HepG2 (cell line): Measurements from ENCODE around the gene LEAP2. TPM values are rescaled to one million over a fixed set of nuclear protein-coding genes. Genes with fewer than 3 reads are reported as not detected.
A peak's percentile ranks its signal among the peaks of the same experiment; 100 is the strongest.

Experiments
- CHCHD3 ChIP-seq: sonication (generic); formaldehyde crosslinking; IDR thresholded peaks from 2 replicates; pipeline ENCODE4 v1.8.0; 2022; ENCODE audit warnings: mild to moderate bottlenecking, missing genetic modification reagents, moderate library complexity
- CREM ChIP-seq, 2 experiments: sonication (generic) in 1 of 2; formaldehyde crosslinking in 1 of 2; IDR thresholded peaks; 2 replicates each; pipeline versions ENCODE4 v1.4.0 to v1.6.1; 2016 to 2020; ENCODE audit warnings: antibody characterized with exemption in 1 of 2, mild to moderate bottlenecking in 1 of 2, missing genetic modification reagents in 1 of 2
- ELF4 ChIP-seq: sonication (generic); formaldehyde crosslinking; IDR thresholded peaks from 2 replicates; pipeline ENCODE4 v1.5.0; 2020; ENCODE audit warnings: missing genetic modification reagents, mild to moderate bottlenecking, moderate library complexity, borderline replicate concordance
- HNF1A ChIP-seq, 2 experiments: sonication (generic) in 1 of 2; formaldehyde crosslinking in 1 of 2; IDR thresholded peaks; 2 replicates each; pipeline versions ENCODE4 v1.4.0 to v1.6.1; 2016 to 2020; ENCODE audit warnings: borderline replicate concordance in 1 of 2, low read depth in 1 of 2, mild to moderate bottlenecking in 1 of 2, missing genetic modification reagents in 1 of 2
- HOXA7 ChIP-seq: sonication (generic); formaldehyde crosslinking; IDR thresholded peaks from 2 replicates; pipeline ENCODE4 v1.8.1; 2022; ENCODE audit warnings: mild to moderate bottlenecking, missing genetic modification reagents, moderate library complexity
- IRF1 ChIP-seq: sonication (generic); formaldehyde crosslinking; IDR thresholded peaks from 2 replicates; pipeline ENCODE4 v1.4.0; 2020; ENCODE audit warnings: low read depth, mild to moderate bottlenecking, missing genetic modification reagents
- MLLT10 ChIP-seq: sonication (generic); formaldehyde crosslinking; IDR thresholded peaks from 2 replicates; pipeline ENCODE4 v1.4.0; 2020; ENCODE audit warnings: missing genetic modification reagents
- RFX3 ChIP-seq: IDR thresholded peaks from 2 replicates; pipeline ENCODE4 v1.6.1; 2016; ENCODE audit warnings: missing biosample characterization, missing genetic modification reagents
- ZFY ChIP-seq: sonication (generic); formaldehyde crosslinking; IDR thresholded peaks from 2 replicates; pipeline ENCODE4 v1.4.0; 2020; ENCODE audit warnings: missing genetic modification reagents
- ZNF441 ChIP-seq: sonication (generic); formaldehyde crosslinking; IDR thresholded peaks from 2 replicates; pipeline ENCODE4 v1.7.0; 2021; ENCODE audit warnings: missing genetic modification reagents, borderline replicate concordance
- polyA plus RNA-seq, 8 experiments: library from polyadenylated mRNA; depleted of rRNA in 3 of 8; stranded (reverse) in 7 of 8; unstranded in 1 of 8; fragments of >200 nt; fragmentation: Illumina TruSeq in 4 of 8; extraction: Trizol in 4 of 8; gene quantifications; 2 replicates each; pipeline versions ENCODE4 v1.2.1 to v1.2.3, GENCODE V29; 2011 to 2016; ENCODE audit warnings: low read depth in 4 of 8, missing spikeins in 1 of 8, mixed read lengths in 1 of 8; ENCODE audit not compliant: insufficient read depth in 1 of 8
- total RNA-seq, 5 experiments: library from RNA; depleted of rRNA; stranded (reverse); fragments of >200 nt; fragmentation: Illumina TruSeq; extraction: Trizol; gene quantifications; 2 replicates each; pipeline ENCODE4 v1.2.3, GENCODE V29; 2016; ENCODE audit warnings: low read depth in 1 of 5
- TF ChIP-seq, protein P1 (sequence below): sonication (generic); formaldehyde crosslinking; conservative IDR thresholded peaks from 2 replicates; pipeline ENCODE4 v1.4.0; 2020; ENCODE audit warnings: mild to moderate bottlenecking, missing genetic modification reagents, moderate library complexity
- TF ChIP-seq, protein P2 (sequence below): sonication (generic); formaldehyde crosslinking; IDR thresholded peaks from 2 replicates; pipeline ENCODE4 v1.4.0; 2020; ENCODE audit warnings: missing genetic modification reagents, borderline replicate concordance
- TF ChIP-seq, protein P3 (sequence below): sonication (generic); formaldehyde crosslinking; IDR thresholded peaks from 2 replicates; pipeline ENCODE4 v1.4.0; 2020; ENCODE audit warnings: missing genetic modification reagents

The LEAP2 gene
- total and polyA plus RNA-seq, 2 of the 13 experiments (the other 11 are each of a cell fraction or from before 2014, with no cell fraction given) = 23.9 to 51.9 TPM

- TF ChIP-seq, protein P1, sequence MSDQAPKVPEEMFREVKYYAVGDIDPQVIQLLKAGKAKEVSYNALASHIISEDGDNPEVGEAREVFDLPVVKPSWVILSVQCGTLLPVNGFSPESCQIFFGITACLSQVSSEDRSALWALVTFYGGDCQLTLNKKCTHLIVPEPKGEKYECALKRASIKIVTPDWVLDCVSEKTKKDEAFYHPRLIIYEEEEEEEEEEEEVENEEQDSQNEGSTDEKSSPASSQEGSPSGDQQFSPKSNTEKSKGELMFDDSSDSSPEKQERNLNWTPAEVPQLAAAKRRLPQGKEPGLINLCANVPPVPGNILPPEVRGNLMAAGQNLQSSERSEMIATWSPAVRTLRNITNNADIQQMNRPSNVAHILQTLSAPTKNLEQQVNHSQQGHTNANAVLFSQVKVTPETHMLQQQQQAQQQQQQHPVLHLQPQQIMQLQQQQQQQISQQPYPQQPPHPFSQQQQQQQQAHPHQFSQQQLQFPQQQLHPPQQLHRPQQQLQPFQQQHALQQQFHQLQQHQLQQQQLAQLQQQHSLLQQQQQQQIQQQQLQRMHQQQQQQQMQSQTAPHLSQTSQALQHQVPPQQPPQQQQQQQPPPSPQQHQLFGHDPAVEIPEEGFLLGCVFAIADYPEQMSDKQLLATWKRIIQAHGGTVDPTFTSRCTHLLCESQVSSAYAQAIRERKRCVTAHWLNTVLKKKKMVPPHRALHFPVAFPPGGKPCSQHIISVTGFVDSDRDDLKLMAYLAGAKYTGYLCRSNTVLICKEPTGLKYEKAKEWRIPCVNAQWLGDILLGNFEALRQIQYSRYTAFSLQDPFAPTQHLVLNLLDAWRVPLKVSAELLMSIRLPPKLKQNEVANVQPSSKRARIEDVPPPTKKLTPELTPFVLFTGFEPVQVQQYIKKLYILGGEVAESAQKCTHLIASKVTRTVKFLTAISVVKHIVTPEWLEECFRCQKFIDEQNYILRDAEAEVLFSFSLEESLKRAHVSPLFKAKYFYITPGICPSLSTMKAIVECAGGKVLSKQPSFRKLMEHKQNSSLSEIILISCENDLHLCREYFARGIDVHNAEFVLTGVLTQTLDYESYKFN (CRISPR knock-in tag) = peak; percentile 22; the same call in 1 of the 2 replicates
- TF ChIP-seq RFX3 (CRISPR knock-in tag) (no peak), ZNF441 (no peak), ZFY (no peak), HNF1A (IDR thresholded peaks at IDR 0.05; ENCODE audit: low read depth) (peak; percentile 77), HNF1A (CRISPR knock-in tag; IDR thresholded peaks at IDR 0.05; ENCODE audit: borderline replicate concordance) (no peak), HOXA7 (CRISPR knock-in tag) (no peak), ELF4 (CRISPR knock-in tag) (no peak), CREM (IDR thresholded peaks at IDR 0.05) (peak; percentile 24; the same call in 1 of the 2 replicates), CREM (CRISPR knock-in tag; IDR thresholded peaks at IDR 0.05) (no peak), IRF1 (no peak), CHCHD3 (CRISPR knock-in tag) (no peak), MLLT10 (no peak)
- TF ChIP-seq, protein P2, sequence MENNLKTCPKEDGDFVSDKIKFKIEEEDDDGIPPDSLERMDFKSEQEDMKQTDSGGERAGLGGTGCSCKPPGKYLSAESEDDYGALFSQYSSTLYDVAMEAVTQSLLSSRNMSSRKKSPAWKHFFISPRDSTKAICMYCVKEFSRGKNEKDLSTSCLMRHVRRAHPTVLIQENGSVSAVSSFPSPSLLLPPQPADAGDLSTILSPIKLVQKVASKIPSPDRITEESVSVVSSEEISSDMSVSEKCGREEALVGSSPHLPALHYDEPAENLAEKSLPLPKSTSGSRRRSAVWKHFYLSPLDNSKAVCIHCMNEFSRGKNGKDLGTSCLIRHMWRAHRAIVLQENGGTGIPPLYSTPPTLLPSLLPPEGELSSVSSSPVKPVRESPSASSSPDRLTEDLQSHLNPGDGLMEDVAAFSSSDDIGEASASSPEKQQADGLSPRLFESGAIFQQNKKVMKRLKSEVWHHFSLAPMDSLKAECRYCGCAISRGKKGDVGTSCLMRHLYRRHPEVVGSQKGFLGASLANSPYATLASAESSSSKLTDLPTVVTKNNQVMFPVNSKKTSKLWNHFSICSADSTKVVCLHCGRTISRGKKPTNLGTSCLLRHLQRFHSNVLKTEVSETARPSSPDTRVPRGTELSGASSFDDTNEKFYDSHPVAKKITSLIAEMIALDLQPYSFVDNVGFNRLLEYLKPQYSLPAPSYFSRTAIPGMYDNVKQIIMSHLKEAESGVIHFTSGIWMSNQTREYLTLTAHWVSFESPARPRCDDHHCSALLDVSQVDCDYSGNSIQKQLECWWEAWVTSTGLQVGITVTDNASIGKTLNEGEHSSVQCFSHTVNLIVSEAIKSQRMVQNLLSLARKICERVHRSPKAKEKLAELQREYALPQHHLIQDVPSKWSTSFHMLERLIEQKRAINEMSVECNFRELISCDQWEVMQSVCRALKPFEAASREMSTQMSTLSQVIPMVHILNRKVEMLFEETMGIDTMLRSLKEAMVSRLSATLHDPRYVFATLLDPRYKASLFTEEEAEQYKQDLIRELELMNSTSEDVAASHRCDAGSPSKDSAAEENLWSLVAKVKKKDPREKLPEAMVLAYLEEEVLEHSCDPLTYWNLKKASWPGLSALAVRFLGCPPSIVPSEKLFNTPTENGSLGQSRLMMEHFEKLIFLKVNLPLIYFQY = no peak
- TF ChIP-seq, protein P3, sequence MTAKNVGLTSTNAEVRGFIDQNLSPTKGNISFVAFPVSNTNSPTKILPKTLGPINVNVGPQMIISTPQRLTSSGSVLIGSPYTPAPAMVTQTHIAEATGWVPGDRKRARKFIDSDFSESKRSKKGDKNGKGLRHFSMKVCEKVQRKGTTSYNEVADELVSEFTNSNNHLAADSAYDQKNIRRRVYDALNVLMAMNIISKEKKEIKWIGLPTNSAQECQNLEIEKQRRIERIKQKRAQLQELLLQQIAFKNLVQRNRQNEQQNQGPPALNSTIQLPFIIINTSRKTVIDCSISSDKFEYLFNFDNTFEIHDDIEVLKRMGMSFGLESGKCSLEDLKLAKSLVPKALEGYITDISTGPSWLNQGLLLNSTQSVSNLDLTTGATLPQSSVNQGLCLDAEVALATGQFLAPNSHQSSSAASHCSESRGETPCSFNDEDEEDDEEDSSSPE (CRISPR knock-in tag) = no peak
Observed at GRCh38 chr5:132876020-132876759, 2.7 kb downstream of the LEAP2 start (continued).
